ENCODE data around the gene SIRPD.

SIRPD gene

GRCh38 chr20:1491860-1492642 lies 65.5 kb downstream of the SIRPD start:
- DNase-seq, result no peak

- no peak for DNase-seq
Measured at GRCh38 chr20:1491281-1491840, 66.1 kb downstream of the SIRPD start, which contains the start of gene SIRPB2. SIRPB2 (minus strand) TSS chr20:1491420; CDS start chr20:1491359, 61 bp downstream.

GRCh38 chr20:1490643-1491195 lies 66.8 kb downstream of the SIRPD start:
- no peak for DNase-seq

- DNase-seq, result no peak
Measured at GRCh38 chr20:1489764-1490436, 67.6 kb downstream of the SIRPD start.

- DNase-seq, result no peak
Measured at GRCh38 chr20:1489325-1489724, 68.2 kb downstream of the SIRPD start.

GRCh38 chr20:1486566-1486965 lies 70.9 kb downstream of the SIRPD start:
- DNase-seq, result no peak

GRCh38 chr20:1484438-1485116 lies 72.9 kb downstream of the SIRPD start:
- DNase-seq, result no peak

Data from activated T-cell treated with anti-CD3 and anti-CD28 coated beads for 4 hours (primary cell).